HG03342 (cell line): ENCODE results near the gene THSD7B.
"Not testable (repeated sequence)": the region's sequence is repeated elsewhere in the genome, so short reads cannot be mapped to it uniquely, and the experiment has no call there.

Source experiments
- ATAC-seq: cut with Tn5 transposase; IDR thresholded peaks from one replicate; pipeline ENCODE4 v1.9.1; 2021; ENCODE audit warnings: mild to moderate bottlenecking, moderate library complexity; ENCODE audit not compliant: unreplicated experiment

THSD7B gene

GRCh38 chr2:137508739-137509384 lies 743.5 kb downstream of the THSD7B start:
- no peak for ATAC-seq

DNA sequence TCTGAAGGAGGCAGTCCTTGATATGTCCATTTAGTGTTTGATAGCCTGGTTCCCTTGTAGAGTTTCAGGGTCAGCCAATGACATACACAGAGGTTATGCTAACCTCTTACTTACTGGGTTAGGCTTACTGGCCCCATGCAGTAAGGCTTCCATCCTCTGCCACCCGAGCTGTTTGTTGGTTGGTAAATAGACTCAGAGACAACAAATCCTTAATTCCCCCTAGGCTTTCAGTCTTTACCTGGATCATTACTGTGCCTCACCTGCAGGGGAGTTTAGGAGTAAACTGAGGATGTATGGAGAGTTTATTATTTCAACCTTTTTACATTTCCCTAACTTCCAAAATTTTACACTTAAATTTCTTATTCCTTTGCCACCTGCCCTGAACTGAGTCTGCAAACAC lies 746.2 kb downstream of the THSD7B start:
- no peak for ATAC-seq

GRCh38 chr2:137521653-137522619 lies 756.6 kb downstream of the THSD7B start:
- no peak for ATAC-seq

DNA sequence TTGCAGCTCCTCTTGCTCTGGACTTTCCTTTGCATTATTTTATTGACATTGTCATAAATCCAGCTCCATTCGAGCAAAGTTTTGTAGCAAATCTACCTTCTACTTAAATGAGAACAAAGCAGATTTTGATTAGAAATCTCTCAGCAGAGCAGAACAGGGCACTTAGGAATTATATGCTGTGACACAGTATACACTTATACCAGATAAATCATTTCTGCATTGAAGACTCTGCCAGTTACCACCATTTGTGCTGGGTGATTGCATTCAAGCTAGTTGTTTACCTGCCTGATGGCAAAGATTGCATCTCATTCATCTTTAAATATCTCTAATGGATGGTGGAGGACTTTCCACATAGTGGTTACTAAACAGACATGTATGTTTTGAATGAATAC lies 757.3 kb downstream of the THSD7B start:
- no peak for ATAC-seq

- no peak for ATAC-seq
Observed at GRCh38 chr2:137523931-137524330, 758.6 kb downstream of the THSD7B start.

- ATAC-seq, result no peak
Observed at GRCh38 chr2:137525132-137525531, 759.8 kb downstream of the THSD7B start.

DNA sequence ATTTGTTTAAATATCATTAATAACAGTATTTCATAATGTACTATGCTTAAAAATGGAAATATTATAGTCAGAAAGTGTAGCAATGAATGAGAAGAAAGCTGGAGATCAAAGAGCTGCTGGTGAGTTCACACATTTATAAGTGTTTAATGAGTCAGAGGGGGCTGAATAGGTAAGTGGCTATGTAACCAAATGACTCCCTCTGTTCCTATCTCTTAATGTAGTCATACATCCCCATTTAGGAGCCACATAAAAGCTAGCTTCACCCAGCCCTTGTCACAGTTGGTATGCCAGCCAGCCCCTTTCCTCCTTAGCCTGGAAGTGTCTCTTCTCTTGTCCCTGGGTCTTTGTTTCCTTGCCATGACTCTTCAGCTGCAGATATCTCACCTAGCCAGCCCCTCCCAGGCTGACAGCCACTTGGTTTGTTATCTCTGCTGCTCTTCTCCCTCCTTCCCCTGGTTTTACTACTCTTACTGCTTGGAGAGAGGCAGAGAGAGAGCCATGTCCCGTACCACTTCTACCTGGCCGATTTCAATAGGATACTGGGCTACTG lies 760.4 kb downstream of the THSD7B start:
- no peak for ATAC-seq

DNA sequence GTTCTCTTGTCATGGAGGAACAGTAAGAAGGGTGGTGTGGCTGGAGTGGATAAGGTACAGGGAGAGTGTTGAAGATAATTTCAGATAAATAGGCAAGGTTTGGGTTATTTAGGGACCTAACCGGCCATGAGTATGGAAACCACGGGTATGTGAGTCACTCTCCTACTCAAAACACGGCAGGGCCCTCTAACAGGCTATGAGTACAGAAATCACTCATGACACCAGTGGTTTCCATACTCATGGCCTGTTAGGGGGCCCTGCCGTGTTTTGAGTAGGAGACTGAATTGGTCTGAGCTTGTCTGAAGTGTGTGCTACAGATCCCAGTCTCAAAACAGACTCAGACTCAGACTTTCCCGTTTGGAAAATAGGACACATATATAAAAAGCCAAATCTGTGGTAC lies 770.6 kb downstream of the THSD7B start:
- ATAC-seq, result no peak

GRCh38 chr2:137539336-137539735 lies 774.0 kb downstream of the THSD7B start:
- no peak for ATAC-seq

- ATAC-seq, result no peak
Observed at GRCh38 chr2:137547842-137548241, 782.5 kb downstream of the THSD7B start.

DNA sequence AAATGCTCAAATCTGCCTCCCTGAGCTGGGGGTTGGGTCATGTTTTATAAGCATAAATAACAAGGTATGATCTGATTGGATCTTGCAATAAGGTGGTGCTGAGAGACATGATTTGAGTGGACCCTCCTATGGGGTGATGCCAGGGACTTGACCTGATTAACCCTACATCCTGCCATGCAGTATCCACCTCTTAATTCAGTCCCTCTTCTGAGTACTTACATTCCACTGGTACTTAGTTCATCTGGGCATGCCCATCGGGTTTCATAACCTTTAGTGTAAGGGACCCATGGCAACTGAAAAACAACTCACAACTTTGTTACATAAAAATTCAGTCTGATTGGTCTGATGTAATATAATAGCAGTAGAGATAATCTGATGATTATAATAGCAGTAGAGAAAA lies 801.0 kb downstream of the THSD7B start:
- no peak for ATAC-seq

DNA sequence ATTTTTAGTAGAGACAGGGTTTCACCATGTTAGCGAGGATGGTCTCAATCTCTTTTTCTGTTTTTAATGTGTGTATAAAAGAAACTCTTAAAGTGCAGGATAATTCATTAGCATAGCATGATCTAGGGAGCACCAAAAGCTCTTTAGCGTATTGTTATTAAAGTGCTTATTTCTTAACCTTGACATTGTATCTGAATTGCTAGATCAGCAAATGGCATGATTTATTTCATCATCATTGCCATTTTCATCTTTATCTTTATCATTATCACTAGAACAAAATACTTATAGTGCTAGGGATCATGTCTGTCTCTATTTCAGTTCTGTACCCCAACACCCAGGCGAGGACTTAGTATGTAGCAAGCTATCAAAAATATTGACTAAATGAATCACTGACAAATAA lies 805.1 kb downstream of the THSD7B start:
- ATAC-seq, result no peak

DNA sequence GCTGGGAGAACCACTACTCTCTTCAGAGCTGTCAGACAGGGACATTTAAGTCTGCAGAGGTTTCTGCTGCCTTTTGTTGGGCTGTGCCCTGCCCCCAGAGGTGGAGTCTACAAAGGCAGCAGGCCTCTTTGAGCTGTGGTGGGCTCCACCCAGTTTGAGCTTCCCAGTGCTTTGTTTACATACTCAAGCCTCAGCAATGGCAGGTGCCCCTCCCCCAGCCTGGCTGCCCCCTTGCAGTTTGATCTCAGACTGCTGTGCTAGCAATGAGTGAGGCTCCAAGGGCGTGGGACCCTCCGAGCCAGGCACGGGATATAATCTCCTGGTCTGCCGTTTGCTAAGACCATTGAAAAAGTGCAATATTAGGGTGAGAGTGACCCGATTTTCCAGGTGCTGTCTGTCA lies 822.5 kb downstream of the THSD7B start:
- ATAC-seq, result not testable (repeated sequence)

GRCh38 chr2:137588578-137588977 lies 823.2 kb downstream of the THSD7B start:
- ATAC-seq, result not testable (repeated sequence)

- ATAC-seq, result no peak
Observed at GRCh38 chr2:137590102-137590501, 824.8 kb downstream of the THSD7B start.

GRCh38 chr2:137607722-137608318 lies 842.5 kb downstream of the THSD7B start:
- no peak for ATAC-seq

GRCh38 chr2:137638932-137639331 lies 873.6 kb downstream of the THSD7B start:
- ATAC-seq, result no peak

- ATAC-seq, result no peak
Observed at GRCh38 chr2:137644731-137645130, 879.4 kb downstream of the THSD7B start.

DNA sequence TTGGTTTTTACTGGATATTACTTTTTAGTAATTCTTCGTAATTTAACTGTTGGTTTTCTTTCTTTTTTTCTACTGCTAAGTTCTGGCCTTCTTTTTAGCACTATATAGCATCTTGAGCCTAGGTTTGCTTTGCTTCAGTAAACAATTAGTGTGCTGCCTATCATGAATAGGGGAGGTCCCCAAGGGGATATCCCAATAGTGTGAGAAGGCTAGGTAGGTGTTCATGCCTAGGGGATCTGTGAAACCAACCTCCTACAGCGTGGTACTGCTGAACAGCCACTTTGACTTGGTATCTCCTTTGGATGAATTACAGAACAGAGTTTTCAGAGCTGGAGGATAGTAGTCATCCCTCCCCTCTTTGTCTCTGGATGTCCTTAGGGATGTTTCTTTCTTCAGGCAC lies 888.7 kb downstream of the THSD7B start:
- ATAC-seq, result no peak

- no peak for ATAC-seq
Observed at GRCh38 chr2:137655814-137656213, 890.5 kb downstream of the THSD7B start.

- no peak for ATAC-seq
Observed at GRCh38 chr2:137658433-137658832, 893.1 kb downstream of the THSD7B start.
